SK-MEL-5 (cell line): Measurements from ENCODE around the gene AMY1A. TPM values are rescaled to one million over a fixed set of nuclear protein-coding genes. Genes with fewer than 3 reads are reported as not detected.
"Not testable (repeated sequence)": the region's sequence is repeated elsewhere in the genome, so short reads cannot be mapped to it uniquely, and the experiment has no call there.

Experiments
- DNase-seq: peaks from one replicate; pipeline ENCODE4 v3.0.0-alpha.2; 2016; ENCODE audit warnings: low read depth, low spot score
- in situ Hi-C: cut with HindIII; loops from 2 replicates; pipeline ENCODE4 v1.10.0; 2016; ENCODE audit warnings: low sequenced_read_pairs, high pct_unique_total_duplicates, low pct_unique_long_range_greater_than_20kb
- polyA plus RNA-seq, 2 experiments: library from polyadenylated mRNA; depleted of rRNA; stranded (reverse); fragments of >200 nt; gene quantifications; 2 replicates each; pipeline ENCODE4 v1.2.3, GENCODE V29; 2015
- total RNA-seq: library from RNA; depleted of rRNA; stranded (reverse); fragments of >200 nt; shearing (Covaris generic); gene quantifications from 2 replicates; pipeline ENCODE4 v1.2.3, GENCODE V29; 2014; rRNA removed

AMY1A gene
- total RNA-seq, result not detected in 2 replicates
- polyA plus RNA-seq (2015; cell fraction: cytosol; rRNA removed), result not detected in 2 replicates
- not detected in 2 replicates for polyA plus RNA-seq (2015; cell fraction: nucleus; rRNA removed)

DNA sequence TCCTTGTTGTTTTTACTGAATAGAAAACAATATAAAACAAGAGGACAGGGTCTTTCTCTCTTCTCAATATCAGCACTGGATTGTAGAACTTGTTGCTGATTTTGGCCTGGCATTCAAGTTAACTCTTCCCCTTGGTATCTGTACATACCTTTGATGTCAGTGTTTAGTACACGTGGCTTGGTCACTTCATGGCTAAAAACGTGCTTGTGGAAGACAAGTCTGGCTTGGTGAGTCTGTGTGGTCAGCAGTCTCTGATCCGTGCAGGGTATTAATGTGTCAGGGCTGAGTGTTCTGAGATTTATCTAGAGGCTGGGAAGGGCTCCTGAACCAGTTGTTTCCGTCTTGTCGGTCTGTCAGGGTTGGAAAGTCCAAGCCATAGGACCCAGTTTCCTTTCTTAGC, at the start of gene AMY1A:
TSS of gene AMY1A (plus strand) at position 301 of the 400 bp plus-strand sequence. CDS start 571 bp downstream, outside the sequence.
- DNase-seq, in situ Hi-C loops: not testable (repeated sequence)

DNA sequence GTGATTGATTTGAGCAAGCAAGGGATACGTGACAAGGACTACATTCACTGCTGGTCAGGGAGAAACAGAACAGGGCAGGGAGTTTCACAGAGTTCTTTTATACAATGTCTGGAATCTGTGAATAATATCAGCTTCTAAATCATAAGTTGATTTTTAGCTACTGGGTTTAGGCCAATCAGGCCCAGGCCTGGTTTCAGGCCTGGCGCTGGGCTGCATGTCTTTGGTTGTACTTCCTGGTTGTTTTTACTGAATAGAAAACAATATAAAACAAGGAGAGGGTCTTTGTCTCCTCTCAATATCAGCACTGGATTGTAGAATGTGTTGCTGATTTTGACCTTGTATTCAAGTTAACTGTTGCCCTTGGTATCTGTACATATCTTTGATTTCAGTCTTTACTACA, 39.2 kb upstream of the AMY1A start:
- DNase-seq, result no peak
- in situ Hi-C loops, result no loop called here

DNA sequence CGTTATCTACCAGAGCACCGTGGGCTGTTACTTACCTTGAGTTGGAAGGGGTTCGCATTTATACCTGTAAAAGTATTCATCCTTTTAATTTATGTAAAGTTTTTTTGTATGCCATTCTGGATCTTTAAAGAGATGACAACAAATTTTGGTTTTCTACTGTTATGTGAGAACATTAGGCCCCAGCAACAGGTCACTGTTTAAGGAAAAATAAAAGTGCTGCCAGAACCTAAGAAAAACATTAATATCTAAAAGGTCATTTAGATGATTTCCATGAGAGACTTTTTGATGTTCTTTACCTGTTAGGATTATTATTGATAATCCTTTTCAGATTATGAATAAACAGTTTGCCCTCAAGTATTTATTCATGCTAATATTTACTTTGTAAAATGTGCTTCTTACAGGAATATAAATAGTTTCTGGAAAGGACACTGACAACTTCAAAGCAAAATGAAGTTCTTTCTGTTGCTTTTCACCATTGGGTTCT, 38.5 kb upstream of the AMY1A start, which contains the start of gene AMY2A:
TSS of gene AMY2A (plus strand) at position 434 of the 484 bp plus-strand sequence. CDS start at position 448, 14 bp downstream.
- DNase-seq, in situ Hi-C loops: not testable (repeated sequence)

DNA sequence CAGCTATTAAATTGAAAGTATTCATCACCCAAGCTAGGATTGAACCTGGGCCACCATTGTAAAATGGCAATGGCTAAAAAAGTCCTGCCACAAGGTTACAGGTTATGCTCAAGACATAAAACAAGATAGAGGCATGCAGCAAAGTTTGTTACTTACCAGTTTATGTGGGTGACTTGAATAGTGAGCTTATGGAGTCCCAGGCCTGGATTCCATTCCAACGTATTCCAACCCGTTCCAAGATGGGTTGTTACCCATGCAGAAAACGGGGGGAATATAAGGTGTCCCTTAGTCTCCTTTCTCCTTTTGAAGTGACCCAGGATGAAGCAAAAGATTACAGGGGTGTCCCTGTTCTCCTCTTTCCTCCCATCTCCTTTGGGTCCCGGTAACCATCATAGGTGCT, 28.1 kb upstream of the AMY1A start:
- in situ Hi-C loops, DNase-seq: not testable (repeated sequence)

DNA sequence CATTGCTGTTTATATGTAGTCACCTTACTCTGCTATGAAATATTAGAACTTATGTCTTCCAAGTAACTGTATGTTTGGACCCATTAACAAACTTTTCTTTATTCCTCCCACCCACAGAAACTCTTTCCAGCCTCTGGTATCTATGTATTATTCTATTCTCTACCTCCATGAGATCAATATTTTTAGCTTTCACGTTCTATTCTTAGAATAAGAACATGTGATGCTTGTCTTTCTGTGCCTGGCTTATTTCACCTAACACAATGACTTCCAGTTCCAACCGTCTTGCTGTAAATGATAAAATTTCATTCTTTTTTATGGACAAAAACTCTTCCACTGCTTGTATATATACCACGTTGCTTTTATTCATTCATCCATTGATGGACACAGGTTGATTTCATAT, 14.4 kb upstream of the AMY1A start:
- in situ Hi-C loops, DNase-seq: not testable (repeated sequence)

DNA sequence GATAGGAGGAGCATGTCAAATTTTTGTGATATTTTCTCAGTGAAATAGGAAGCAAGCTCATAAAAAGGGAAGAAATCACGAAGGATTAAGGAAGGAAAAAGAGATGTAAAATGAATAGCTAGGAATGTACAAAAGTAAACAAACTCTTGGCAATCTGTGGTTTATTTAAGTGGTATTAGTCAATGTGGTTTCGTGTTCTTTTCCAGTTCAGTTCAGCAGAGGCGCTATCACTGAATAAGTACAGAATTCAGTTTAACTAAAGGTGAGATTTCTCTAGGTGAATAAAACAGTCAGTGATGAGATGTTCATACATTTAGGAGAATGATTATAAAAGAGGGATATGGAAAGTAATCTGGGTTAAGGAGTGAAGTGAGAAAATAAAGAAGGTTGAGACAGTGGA, 11.7 kb upstream of the AMY1A start:
- DNase-seq, result not testable (repeated sequence)

DNA sequence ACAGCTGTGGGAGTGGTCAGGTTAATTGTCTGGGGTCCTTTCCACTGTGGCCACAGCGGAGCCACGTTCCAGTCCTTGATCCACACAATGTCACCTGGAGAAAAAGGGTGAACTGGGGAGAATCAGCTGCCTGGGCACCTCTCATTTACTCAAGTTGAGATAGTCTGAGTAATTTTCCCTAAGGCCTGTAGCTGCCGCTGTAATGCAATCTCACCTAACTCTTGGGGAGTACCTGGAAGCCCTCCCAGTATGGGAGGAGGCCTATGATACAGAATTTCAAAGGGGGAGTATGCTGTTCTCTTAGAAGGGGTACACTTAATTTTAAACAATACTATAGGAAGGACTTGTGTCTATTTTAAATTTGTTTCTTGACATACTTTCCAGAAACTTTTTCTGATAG, 5.3 kb upstream of the AMY1A start:
- in situ Hi-C loops, DNase-seq: not testable (repeated sequence)

More for the DNA sequence above, 11.7 kb upstream of the AMY1A start:
- in situ Hi-C loops, result not testable (repeated sequence)

DNA sequence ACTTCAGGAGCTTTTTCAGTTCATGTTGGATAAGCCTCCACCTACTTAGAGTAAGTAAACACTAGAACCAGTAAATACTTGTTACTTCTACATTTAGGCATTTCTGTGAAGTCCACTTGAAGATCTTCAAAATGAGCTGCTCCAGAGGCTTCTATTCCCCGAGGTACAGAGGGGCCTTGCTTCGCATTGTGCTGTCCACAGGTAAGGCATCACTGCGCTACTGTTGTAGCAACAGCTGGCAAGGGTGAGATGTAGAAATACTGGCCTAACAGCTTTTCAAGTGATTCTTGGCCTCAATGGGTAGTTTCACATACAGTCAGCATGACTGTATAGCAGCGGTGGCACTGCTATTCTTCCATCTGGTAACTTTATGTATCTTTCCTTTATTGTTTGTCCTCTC, 4.7 kb upstream of the AMY1A start:
- DNase-seq, in situ Hi-C loops: not testable (repeated sequence)

DNA sequence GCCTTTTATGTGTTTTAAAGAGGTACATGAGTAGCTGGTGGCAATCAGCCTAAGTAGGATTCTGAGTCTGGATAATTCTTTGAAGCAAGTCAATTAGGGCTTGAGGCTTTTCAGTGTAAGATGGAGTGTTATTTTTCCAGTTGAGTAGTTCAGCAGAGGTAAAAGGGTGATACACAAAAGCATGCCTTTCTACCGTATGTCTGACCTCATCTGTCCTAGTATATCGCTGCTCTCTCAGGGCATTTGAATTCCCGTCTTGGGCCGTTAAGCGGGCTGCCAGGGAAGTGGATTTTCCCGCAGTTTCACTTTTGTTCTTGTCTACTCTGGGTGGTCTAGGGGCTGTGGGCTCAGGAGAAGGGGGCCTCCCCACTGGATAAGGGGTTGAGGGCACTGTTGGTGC, 1.4 kb upstream of the AMY1A start:
- DNase-seq, in situ Hi-C loops: not testable (repeated sequence)

DNA sequence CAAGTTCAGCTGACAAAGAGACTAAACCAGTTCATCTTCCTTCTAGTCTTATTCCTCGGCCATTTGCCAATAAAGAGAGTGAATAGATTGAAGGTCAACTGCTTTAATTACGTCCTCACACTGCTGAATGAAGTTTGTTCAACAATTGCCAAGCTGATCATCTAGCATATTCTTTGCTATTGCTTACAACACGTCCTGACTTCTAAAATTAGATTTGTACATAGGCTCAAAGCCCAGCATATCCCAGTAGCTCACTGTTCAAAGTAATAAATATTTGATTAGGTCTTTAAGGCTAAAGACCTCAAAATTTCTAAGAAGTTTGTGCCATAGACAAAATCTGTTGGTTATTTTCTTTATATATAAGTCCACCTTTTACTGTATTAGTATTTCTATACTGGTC, 20.8 kb downstream of the AMY1A start:
- in situ Hi-C loops, DNase-seq: not testable (repeated sequence)

DNA sequence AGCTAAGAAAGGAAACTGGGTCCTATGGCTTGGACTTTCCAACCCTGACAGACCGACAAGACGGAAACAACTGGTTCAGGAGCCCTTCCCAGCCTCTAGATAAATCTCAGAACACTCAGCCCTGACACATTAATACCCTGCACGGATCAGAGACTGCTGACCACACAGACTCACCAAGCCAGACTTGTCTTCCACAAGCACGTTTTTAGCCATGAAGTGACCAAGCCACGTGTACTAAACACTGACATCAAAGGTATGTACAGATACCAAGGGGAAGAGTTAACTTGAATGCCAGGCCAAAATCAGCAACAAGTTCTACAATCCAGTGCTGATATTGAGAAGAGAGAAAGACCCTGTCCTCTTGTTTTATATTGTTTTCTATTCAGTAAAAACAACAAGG, 40.5 kb downstream of the AMY1A start, which contains the start of gene AMY1B:
TSS of gene AMY1B (minus strand) at position 101 of the 400 bp plus-strand sequence. CDS start 571 bp downstream, outside the sequence.
- DNase-seq, in situ Hi-C loops: not testable (repeated sequence)

DNA sequence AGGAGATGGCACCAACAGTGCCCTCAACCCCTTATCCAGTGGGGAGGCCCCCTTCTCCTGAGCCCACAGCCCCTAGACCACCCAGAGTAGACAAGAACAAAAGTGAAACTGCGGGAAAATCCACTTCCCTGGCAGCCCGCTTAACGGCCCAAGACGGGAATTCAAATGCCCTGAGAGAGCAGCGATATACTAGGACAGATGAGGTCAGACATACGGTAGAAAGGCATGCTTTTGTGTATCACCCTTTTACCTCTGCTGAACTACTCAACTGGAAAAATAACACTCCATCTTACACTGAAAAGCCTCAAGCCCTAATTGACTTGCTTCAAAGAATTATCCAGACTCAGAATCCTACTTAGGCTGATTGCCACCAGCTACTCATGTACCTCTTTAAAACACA, 41.9 kb downstream of the AMY1A start:
- DNase-seq, in situ Hi-C loops: not testable (repeated sequence)

DNA sequence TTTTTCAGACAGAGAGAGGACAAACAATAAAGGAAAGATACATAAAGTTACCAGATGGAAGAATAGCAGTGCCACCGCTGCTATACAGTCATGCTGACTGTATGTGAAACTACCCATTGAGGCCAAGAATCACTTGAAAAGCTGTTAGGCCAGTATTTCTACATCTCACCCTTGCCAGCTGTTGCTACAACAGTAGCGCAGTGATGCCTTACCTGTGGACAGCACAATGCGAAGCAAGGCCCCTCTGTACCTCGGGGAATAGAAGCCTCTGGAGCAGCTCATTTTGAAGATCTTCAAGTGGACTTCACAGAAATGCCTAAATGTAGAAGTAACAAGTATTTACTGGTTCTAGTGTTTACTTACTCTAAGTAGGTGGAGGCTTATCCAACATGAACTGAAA, 45.1 kb downstream of the AMY1A start:
- in situ Hi-C loops, result not testable (repeated sequence)

DNA sequence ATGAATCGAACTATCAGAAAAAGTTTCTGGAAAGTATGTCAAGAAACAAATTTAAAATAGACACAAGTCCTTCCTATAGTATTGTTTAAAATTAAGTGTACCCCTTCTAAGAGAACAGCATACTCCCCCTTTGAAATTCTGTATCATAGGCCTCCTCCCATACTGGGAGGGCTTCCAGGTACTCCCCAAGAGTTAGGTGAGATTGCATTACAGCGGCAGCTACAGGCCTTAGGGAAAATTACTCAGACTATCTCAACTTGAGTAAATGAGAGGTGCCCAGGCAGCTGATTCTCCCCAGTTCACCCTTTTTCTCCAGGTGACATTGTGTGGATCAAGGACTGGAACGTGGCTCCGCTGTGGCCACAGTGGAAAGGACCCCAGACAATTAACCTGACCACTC, 45.7 kb downstream of the AMY1A start:
- DNase-seq, in situ Hi-C loops: not testable (repeated sequence)

More for the DNA sequence above, 45.1 kb downstream of the AMY1A start:
- DNase-seq, result not testable (repeated sequence)

DNA sequence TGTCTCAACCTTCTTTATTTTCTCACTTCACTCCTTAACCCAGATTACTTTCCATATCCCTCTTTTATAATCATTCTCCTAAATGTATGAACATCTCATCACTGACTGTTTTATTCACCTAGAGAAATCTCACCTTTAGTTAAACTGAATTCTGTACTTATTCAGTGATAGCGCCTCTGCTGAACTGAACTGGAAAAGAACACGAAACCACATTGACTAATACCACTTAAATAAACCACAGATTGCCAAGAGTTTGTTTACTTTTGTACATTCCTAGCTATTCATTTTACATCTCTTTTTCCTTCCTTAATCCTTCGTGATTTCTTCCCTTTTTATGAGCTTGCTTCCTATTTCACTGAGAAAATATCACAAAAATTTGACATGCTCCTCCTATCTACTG, 52.1 kb downstream of the AMY1A start:
- DNase-seq, in situ Hi-C loops: not testable (repeated sequence)

DNA sequence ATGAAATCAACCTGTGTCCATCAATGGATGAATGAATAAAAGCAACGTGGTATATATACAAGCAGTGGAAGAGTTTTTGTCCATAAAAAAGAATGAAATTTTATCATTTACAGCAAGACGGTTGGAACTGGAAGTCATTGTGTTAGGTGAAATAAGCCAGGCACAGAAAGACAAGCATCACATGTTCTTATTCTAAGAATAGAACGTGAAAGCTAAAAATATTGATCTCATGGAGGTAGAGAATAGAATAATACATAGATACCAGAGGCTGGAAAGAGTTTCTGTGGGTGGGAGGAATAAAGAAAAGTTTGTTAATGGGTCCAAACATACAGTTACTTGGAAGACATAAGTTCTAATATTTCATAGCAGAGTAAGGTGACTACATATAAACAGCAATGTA, 54.8 kb downstream of the AMY1A start:
- DNase-seq, in situ Hi-C loops: not testable (repeated sequence)
